GM12878 (cell line): ENCODE data around the gene KLF7. TPM values are rescaled to one million over a fixed set of nuclear protein-coding genes. Genes with fewer than 3 reads are reported as not detected.

Experiments
- DPF2 ChIP-seq: fragments of 450-650 bp; IDR thresholded peaks from 2 replicates; pipeline ENCODE4 v1.6.1; 2017; ENCODE audit warnings: mild to moderate bottlenecking
- HDAC6 ChIP-seq: fragments of 200-600 bp; sonication (generic); IDR thresholded peaks from one replicate; pipeline ENCODE4 v1.8.0; 2017; ENCODE audit warnings: antibody characterized with exemption; ENCODE audit not compliant: unreplicated experiment
- MYB ChIP-seq: fragments of 150-350 bp; IDR thresholded peaks from 2 replicates; pipeline ENCODE4 v1.6.1; 2014; ENCODE audit warnings: mild to moderate bottlenecking, low read depth, low read length, borderline replicate concordance
- SMAD1 ChIP-seq: fragments of 450-650 bp; IDR thresholded peaks from 2 replicates; pipeline ENCODE4 v1.6.1; 2018; ENCODE audit warnings: mild to moderate bottlenecking, low read depth; ENCODE audit not compliant: partially characterized antibody
- ZNF384 ChIP-seq: IDR thresholded peaks from 2 replicates; pipeline ENCODE4 v1.6.1; 2012; ENCODE audit warnings: low read depth, mild to moderate bottlenecking, low read length, improper control_type of control experiment, borderline replicate concordance
- ZZZ3 ChIP-seq: IDR thresholded peaks from 2 replicates; pipeline ENCODE4 v1.6.1; 2011; ENCODE audit warnings: low read depth; ENCODE audit not compliant: control insufficient read depth, insufficient read length
- polyA plus RNA-seq, 11 experiments: library from polyadenylated mRNA; depleted of rRNA in 4 of 11; unstranded in 6 of 11; stranded (reverse) in 5 of 11; fragments of >200 nt; fragmentation: Nextera tagmentation in 4 of 11; fragmentation: Illumina TruSeq in 1 of 11; extraction: Ambion mirVana in 4 of 11; extraction: Trizol in 1 of 11; gene quantifications; 1 replicate in 1 of 11; 2 replicates in 10 of 11; pipeline versions ENCODE4 v1.2.1 to v1.2.3, GENCODE V29; 2011 to 2016; ENCODE audit warnings: inconsistent platforms in 2 of 11, missing spikeins in 2 of 11, low read depth in 1 of 11
- total RNA-seq, 4 experiments: library from RNA; depleted of rRNA in 3 of 4; stranded (reverse); fragments of >200 nt in 3 of 4; fragmentation: Illumina TruSeq in 1 of 4; extraction: Trizol in 1 of 4; gene quantifications; 2 replicates each; pipeline versions ENCODE4 v1.2.1 to v1.2.3, GENCODE V29; 2013 to 2021
- TF ChIP-seq, protein P1 (sequence below): fragments of 450-650 bp; IDR thresholded peaks from 2 replicates; pipeline ENCODE4 v1.6.1; 2017; ENCODE audit warnings: mild to moderate bottlenecking, low read depth, inconsistent platforms; ENCODE audit not compliant: poor library complexity, severe bottlenecking
- TF ChIP-seq, protein P2 (sequence below): IDR thresholded peaks from 2 replicates; pipeline ENCODE4 v1.6.1; 2011; ENCODE audit warnings: borderline replicate concordance, low read depth, mild to moderate bottlenecking, moderate library complexity, mixed read lengths, low read length; ENCODE audit not compliant: insufficient read depth; ENCODE audit errors: extremely low read length

KLF7 gene
- total and polyA plus RNA-seq, 10 of the 15 experiments (the other 5 are each of a cell fraction or from before 2014, with no cell fraction given), result 2.4 to 24.8 (median 8.5) TPM

DNA sequence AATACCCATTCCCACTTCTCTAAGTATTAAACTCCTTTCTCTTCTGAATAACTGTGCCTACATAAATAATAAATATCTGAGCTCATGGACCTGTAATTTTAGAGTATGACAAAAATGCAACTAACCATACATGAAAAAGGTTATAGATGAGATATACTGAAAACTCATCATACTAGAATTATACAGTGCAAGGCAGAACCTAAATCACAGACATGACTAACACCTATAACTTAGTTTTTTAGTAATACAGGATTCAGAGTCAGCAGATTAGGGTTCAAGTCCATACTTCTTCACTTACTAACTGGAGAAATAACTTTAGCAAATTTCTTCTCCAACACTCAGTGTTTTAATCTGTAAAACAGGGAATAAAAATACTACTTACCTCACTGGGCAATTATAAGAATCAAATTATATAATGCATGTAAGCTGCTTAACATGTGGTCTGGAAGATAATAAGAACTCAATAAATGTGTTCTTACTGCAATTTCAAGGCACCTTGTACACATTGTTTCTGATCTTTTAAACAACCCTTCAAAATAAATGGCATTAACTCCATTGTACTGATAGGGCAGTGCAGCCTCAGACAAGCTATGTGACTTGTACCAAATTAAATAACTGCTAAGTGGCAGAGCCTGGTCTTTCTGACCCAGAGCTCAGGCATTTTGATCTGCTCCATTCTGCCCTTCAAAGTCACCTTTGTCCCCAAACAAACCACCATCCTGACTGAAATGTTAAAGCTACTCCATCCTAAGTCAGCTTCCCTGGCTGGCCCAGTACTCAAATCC lies 39.6 kb upstream of the KLF7 start (continued):
- TF ChIP-seq, protein P1, sequence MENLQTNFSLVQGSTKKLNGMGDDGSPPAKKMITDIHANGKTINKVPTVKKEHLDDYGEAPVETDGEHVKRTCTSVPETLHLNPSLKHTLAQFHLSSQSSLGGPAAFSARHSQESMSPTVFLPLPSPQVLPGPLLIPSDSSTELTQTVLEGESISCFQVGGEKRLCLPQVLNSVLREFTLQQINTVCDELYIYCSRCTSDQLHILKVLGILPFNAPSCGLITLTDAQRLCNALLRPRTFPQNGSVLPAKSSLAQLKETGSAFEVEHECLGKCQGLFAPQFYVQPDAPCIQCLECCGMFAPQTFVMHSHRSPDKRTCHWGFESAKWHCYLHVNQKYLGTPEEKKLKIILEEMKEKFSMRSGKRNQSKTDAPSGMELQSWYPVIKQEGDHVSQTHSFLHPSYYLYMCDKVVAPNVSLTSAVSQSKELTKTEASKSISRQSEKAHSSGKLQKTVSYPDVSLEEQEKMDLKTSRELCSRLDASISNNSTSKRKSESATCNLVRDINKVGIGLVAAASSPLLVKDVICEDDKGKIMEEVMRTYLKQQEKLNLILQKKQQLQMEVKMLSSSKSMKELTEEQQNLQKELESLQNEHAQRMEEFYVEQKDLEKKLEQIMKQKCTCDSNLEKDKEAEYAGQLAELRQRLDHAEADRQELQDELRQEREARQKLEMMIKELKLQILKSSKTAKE, result no peak
- TF ChIP-seq SMAD1 (no peak), ZZZ3 (no peak), HDAC6 (no peak), ZNF384 (no peak), MYB (no peak), DPF2 (no peak)
- TF ChIP-seq, protein P2, sequence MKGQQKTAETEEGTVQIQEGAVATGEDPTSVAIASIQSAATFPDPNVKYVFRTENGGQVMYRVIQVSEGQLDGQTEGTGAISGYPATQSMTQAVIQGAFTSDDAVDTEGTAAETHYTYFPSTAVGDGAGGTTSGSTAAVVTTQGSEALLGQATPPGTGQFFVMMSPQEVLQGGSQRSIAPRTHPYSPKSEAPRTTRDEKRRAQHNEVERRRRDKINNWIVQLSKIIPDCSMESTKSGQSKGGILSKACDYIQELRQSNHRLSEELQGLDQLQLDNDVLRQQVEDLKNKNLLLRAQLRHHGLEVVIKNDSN, result no peak
- TF ChIP-seq, all 136 proteins: peak for 0
